ENCODE data around the gene CHD2.

Gene CHD2

GRCh38 chr15:93043621-93044300 lies 143.6 kb downstream of the CHD2 start:
- no peak overlapping the region for H3K4me3 ChIP-seq (ENCODE audit: low read length)
- TF ChIP-seq, protein P1, sequence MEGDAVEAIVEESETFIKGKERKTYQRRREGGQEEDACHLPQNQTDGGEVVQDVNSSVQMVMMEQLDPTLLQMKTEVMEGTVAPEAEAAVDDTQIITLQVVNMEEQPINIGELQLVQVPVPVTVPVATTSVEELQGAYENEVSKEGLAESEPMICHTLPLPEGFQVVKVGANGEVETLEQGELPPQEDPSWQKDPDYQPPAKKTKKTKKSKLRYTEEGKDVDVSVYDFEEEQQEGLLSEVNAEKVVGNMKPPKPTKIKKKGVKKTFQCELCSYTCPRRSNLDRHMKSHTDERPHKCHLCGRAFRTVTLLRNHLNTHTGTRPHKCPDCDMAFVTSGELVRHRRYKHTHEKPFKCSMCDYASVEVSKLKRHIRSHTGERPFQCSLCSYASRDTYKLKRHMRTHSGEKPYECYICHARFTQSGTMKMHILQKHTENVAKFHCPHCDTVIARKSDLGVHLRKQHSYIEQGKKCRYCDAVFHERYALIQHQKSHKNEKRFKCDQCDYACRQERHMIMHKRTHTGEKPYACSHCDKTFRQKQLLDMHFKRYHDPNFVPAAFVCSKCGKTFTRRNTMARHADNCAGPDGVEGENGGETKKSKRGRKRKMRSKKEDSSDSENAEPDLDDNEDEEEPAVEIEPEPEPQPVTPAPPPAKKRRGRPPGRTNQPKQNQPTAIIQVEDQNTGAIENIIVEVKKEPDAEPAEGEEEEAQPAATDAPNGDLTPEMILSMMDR (IDR thresholded peaks at IDR 0.05; ENCODE audit: insufficient read depth, low read depth, low read length, missing control alignments), result no peak
- DNase-seq (ENCODE audit: low read depth), result no peak

GRCh38 chr15:93044301-93045190 lies 144.4 kb downstream of the CHD2 start:
- DNase-seq (ENCODE audit: low read depth), result no peak
- TF ChIP-seq, protein P1 (IDR thresholded peaks at IDR 0.05; ENCODE audit: insufficient read depth, low read depth, low read length, missing control alignments), result no peak
- no peak overlapping the region for H3K4me3 ChIP-seq (ENCODE audit: low read length)

DNA sequence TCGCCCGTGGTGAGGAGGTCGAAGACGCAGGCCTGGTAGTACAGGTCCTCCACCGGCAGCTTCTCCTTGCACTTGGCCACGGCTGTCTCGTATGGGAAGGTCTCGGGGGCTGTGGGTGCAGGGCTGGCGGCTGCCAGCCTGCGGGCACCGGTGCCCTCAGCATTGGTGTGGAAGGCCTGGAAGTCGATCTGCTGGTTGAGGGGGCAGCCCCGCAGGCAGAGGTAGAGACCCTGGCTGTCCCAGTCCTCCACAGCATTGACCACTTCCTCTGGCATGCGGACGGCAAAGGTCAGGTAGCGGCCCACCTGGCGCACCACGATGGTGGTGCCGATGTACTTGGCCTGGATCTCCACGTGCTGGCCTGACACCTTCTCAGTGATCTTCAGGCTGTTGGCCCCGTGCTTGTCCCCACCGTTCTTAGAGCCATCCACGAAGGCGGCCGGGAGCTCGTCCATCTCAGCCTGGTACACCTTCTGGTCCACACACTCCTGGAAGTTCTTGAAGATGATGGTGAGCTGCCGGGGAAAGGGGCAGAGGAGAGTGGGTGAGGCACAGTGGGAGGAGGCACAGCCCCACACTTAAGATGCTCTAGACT lies 145.2 kb downstream of the CHD2 start:
- DNase-seq (ENCODE audit: low read depth), result no peak
- TF ChIP-seq, protein P1 (IDR thresholded peaks at IDR 0.05; ENCODE audit: insufficient read depth, low read depth, low read length, missing control alignments), result no peak
- no peak overlapping the region for H3K4me3 ChIP-seq (ENCODE audit: low read length)

DNA sequence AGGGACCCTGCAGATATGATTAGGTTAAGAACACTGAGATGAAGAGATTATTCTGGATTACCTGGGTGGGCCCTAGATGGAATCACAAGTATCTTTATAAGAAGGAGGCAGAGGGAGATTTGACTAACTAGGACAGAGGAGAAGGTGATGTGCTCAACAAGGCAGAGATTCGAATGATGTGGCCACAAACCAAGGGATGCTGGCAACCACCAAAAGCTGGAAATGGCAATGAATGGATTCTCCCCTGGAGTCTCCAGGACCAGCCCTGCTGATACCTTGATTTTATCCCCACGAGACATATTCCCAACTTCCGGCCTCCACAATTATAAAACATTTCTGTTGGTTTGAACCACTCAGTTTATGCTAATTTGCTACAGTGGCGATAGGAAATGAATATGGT lies 146.0 kb downstream of the CHD2 start:
- TF ChIP-seq, protein P1 (IDR thresholded peaks at IDR 0.05; ENCODE audit: insufficient read depth, low read depth, low read length, missing control alignments), result no peak
- no peak overlapping the region for H3K4me3 ChIP-seq (ENCODE audit: low read length)
- no peak for DNase-seq (ENCODE audit: low read depth)

- no peak for DNase-seq (ENCODE audit: low read depth)
- no peak overlapping the region for H3K4me3 ChIP-seq (ENCODE audit: low read length)
- TF ChIP-seq, protein P1 (IDR thresholded peaks at IDR 0.05; ENCODE audit: insufficient read depth, low read depth, low read length, missing control alignments), result no peak
Measured at GRCh38 chr15:93046721-93047120, 146.6 kb downstream of the CHD2 start.

DNA sequence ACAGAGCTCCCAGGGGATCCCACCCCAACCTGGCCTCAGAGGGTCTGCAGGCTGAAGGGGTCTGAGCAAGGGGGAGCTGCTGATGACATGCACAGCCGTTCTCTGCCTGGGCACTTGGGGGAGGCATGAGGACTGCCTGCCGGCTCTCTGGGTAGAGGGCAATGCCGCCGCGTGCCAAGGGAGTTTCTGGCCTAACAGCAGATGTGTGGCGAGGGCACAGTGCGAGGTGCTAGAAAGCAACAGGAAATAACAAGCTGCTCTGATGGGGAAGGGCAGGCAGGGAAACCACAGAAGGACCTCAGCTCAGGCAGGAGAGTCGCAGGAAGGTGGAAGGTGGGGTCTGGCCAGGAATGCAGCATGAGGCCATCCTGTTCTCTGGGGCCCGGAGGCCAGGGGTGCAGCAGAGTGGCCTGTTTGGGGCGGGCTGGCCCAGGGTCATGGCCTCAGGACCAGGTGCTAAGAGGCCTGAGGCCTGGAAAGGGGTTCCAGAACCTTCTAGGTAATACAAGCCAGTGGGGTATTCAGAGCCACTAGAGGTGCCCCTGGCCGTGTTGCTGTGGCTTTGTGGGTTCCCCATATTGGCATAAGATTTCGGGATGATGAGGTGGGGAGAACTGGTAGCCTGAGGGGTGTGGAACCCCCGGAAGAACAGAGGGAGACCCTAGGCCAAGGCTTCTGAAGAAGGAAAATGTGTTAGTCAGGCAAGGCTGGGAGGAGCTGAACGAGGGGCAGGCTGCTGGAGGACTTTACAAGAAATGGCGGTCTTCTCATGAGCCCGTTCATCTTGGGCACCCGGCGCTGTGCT lies 147.7 kb downstream of the CHD2 start:
- DNase-seq (ENCODE audit: low read depth), result no peak
- no peak overlapping the region for H3K4me3 ChIP-seq (ENCODE audit: low read length)
- TF ChIP-seq, protein P1 (IDR thresholded peaks at IDR 0.05; ENCODE audit: insufficient read depth, low read depth, low read length, missing control alignments), result no peak

Measured in epithelial cell of esophagus (primary cell).